GM12878 (cell line): ENCODE results near the gene BRD3. TPM values are rescaled to one million over a fixed set of nuclear protein-coding genes. Genes with fewer than 3 reads are reported as not detected.

Experiments
- ATAC-seq: fragments of 200-7000 bp; cut with Tn5 transposase; 3 replicates; pipeline ENCODE4 v1.9.1; 2020; ENCODE audit warnings: mild to moderate bottlenecking, moderate library complexity
- BruUV-seq: library from RNA; stranded (reverse); fragments of 400-500 nt; replicated peaks from 2 replicates; lab custom pipeline; 2021; lab: Mats Ljungman, UMichigan
- CTCF ChIA-PET: fragments of 300-600 bp; sonication (Branson Sonifier 250); formaldehyde crosslinking; extraction: SDS; loops from one replicate; lab custom pipeline; 2021; ENCODE audit warnings: inconsistent platforms; lab: Yijun Ruan, JAX
- POLR2A ChIA-PET: fragments of 350-600 bp; formaldehyde crosslinking; extraction: SDS; loops from one replicate; lab custom pipeline; 2021; ENCODE audit warnings: inconsistent platforms; lab: Charles Lee
- RAD21 ChIA-PET: fragments of 300-600 bp; sonication (Branson Sonifier 250); formaldehyde crosslinking; loops from one replicate; lab custom pipeline; 2023; ENCODE audit warnings: antibody characterized with exemption; ENCODE audit not compliant: unreplicated experiment; lab: Charles Lee
- SMC1A ChIA-PET: fragments of 300-600 bp; sonication (Branson Sonifier 250); formaldehyde crosslinking; loops from one replicate; lab custom pipeline; 2023; ENCODE audit not compliant: unreplicated experiment, uncharacterized antibody; lab: Charles Lee
- DNase-seq: peaks from one replicate; pipeline ENCODE4 v3.0.0-alpha.2; 2011; ENCODE audit warnings: low read depth, low spot score
- FAIRE-seq: peaks from 3 replicates; lab custom pipeline; 2011; peaks lifted over from hg19 to GRCh38; lab: Jason Lieb, UNC
- H2AFZ ChIP-seq: 2 replicates; pipeline ENCODE4 v1.6.0; 2011; ENCODE audit warnings: low read depth, low read length, control low read depth; ENCODE audit not compliant: control insufficient read depth
- H3K27ac ChIP-seq: 2 replicates; pipeline ENCODE4 v1.5.1; 2011; ENCODE audit warnings: control low read depth; ENCODE audit not compliant: control insufficient read depth, insufficient read depth
- H3K27me3 ChIP-seq, 2 experiments: replicated peaks in 1 of 2; 2 replicates each; pipeline versions ENCODE4 v1.6.0 to v1.6.1; 2011; ENCODE audit warnings: low read length in 1 of 2; ENCODE audit not compliant: control insufficient read depth in 2 of 2, insufficient read depth in 2 of 2
- H3K36me3 ChIP-seq, 2 experiments: 2 replicates each; pipeline ENCODE4 v1.5.1; 2011; ENCODE audit warnings: low read length in 1 of 2; ENCODE audit not compliant: control insufficient read depth in 2 of 2, insufficient read depth in 2 of 2
- H3K4me1 ChIP-seq: 2 replicates; pipeline ENCODE4 v1.6.1; 2011; ENCODE audit warnings: mild to moderate bottlenecking, low read length, moderate library complexity, mixed read lengths; ENCODE audit not compliant: control insufficient read depth, insufficient read depth
- H3K4me2 ChIP-seq: 2 replicates; pipeline ENCODE4 v1.6.0; 2011; ENCODE audit warnings: control low read depth; ENCODE audit not compliant: control insufficient read depth, insufficient read depth
- H3K4me3 ChIP-seq: fragments of 200-600 bp; sonication (generic); 2 replicates; pipeline ENCODE4 v1.5.1; 2016
- H3K79me2 ChIP-seq: 2 replicates; pipeline ENCODE4 v1.6.0; 2011; ENCODE audit warnings: low read length; ENCODE audit not compliant: control insufficient read depth, insufficient read depth
- H3K9ac ChIP-seq: 2 replicates; pipeline ENCODE4 v1.8.0; 2011; ENCODE audit warnings: low read length, control low read depth, mixed read lengths; ENCODE audit not compliant: control insufficient read depth, insufficient read depth
- H3K9me3 ChIP-seq: replicated peaks from 3 replicates; pipeline ENCODE4 v1.5.1; 2011; ENCODE audit warnings: mild to moderate bottlenecking, low read length; ENCODE audit not compliant: control insufficient read depth, insufficient read depth
- H4K20me1 ChIP-seq: 2 replicates; pipeline ENCODE4 v1.6.0; 2011; ENCODE audit not compliant: control insufficient read depth, insufficient read depth
- FOXK2 ChIP-seq: fragments of 450-650 bp; IDR thresholded peaks from 2 replicates; pipeline ENCODE4 v1.6.1; 2017; ENCODE audit warnings: mild to moderate bottlenecking, moderate library complexity
- RAD51 ChIP-seq: fragments of 450-650 bp; IDR thresholded peaks from 2 replicates; pipeline ENCODE4 v1.6.1; 2016; ENCODE audit warnings: moderate library complexity, mild to moderate bottlenecking, inconsistent platforms
- ZNF687 ChIP-seq: fragments of 450-650 bp; IDR thresholded peaks from 2 replicates; pipeline ENCODE4 v1.6.1; 2017; ENCODE audit warnings: mild to moderate bottlenecking, moderate library complexity
- WGBS: methylation state at CpG from one replicate; pipeline ENCODE4 v1.1.6; 2016; ENCODE audit warnings: low lambda C conversion rate; ENCODE audit not compliant: insufficient replicate concordance, insufficient coverage; ENCODE audit errors: missing lambda C conversion rate; 5-methylcytosine and 5-hydroxymethylcytosine counted together
- in situ Hi-C: fragments of 300-500 bp; cut with MboI; formaldehyde crosslinking; loops from 9 replicates; pipeline ENCODE4 v1.14.3; 2018; ENCODE audit warnings: mixed read lengths
- intact Hi-C: fragments of 100-400 bp; cut with micrococcal nuclease; formaldehyde crosslinking; loops from one replicate; pipeline ENCODE4 v1.14.2; 2022; ENCODE audit not compliant: unreplicated experiment
- polyA plus RNA-seq, 11 experiments: library from polyadenylated mRNA; depleted of rRNA in 4 of 11; unstranded in 6 of 11; stranded (reverse) in 5 of 11; fragments of >200 nt; fragmentation: Nextera tagmentation in 4 of 11; fragmentation: Illumina TruSeq in 1 of 11; extraction: Ambion mirVana in 4 of 11; extraction: Trizol in 1 of 11; gene quantifications; 1 replicate in 1 of 11; 2 replicates in 10 of 11; pipeline versions ENCODE4 v1.2.1 to v1.2.3, GENCODE V29; 2011 to 2016; ENCODE audit warnings: inconsistent platforms in 2 of 11, missing spikeins in 2 of 11, low read depth in 1 of 11
- total RNA-seq, 4 experiments: library from RNA; depleted of rRNA in 3 of 4; stranded (reverse); fragments of >200 nt in 3 of 4; fragmentation: Illumina TruSeq in 1 of 4; extraction: Trizol in 1 of 4; gene quantifications; 2 replicates each; pipeline versions ENCODE4 v1.2.1 to v1.2.3, GENCODE V29; 2013 to 2021
- TF ChIP-seq, protein P1 (sequence below): IDR thresholded peaks from 2 replicates; pipeline ENCODE4 v1.6.1; 2012; ENCODE audit warnings: low read depth, low read length, improper control_type of control experiment

BRD3 gene
- total and polyA plus RNA-seq, 10 of the 15 experiments (the other 5 are each of a cell fraction or from before 2014, with no cell fraction given): 0.53 to 20.8 (median 4.8) TPM

DNA sequence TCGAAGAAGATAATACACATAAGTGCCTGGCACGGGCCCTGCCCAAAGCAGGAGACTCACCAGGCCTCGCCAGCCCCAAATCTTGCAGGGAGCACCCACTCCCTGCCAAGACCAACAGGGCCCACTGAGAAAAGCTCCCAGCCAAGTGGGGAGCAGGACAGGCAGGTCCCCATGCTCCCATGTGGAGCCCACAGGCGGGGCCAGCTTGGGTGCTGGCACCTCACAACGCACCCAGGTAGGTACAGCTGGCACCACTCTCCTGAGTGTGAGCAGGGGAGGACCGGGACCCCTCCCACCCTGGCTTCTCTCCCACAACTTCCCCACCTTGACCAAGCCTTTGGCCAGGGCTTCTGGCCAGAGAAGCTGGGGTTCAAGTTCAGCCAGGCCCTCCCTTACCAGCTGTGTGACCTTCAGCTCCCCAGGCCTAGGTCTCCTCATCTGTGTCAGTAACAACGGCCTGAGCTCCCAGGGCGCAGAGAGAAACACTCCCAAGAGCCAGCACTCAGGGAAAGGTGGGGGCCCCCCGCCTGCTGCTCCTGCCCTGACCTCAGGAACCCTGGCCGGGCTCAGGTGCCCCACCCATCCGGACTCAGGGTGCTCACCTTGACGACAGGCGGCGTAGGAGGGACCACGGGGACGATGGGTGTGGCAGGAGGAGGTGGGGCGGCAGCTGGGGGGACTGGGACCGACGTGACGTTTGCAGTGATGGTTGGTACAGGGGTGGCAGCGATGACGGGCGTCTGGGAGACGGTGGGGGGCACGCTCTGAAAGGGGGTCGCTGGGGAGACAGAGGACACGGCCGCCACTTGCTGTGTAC lies 17.8 kb downstream of the BRD3 start:
- no peak overlapping the region for H2AFZ ChIP-seq
- CTCF ChIA-PET: no interaction called here
- TF ChIP-seq FOXK2: no peak
- no peak for TF ChIP-seq ZNF687
- TF ChIP-seq, protein P1, sequence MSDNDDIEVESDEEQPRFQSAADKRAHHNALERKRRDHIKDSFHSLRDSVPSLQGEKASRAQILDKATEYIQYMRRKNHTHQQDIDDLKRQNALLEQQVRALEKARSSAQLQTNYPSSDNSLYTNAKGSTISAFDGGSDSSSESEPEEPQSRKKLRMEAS: no peak
- TF ChIP-seq RAD51: no peak

More for the DNA sequence above, 17.8 kb downstream of the BRD3 start:
- no peaks in the 10 kb centered on the region for H3K9me3 ChIP-seq
- H3K4me1 ChIP-seq: no peaks in the 10 kb centered on the region
- ChIA-PET SMC1A (no interaction called here), RAD21 (no interaction called here), POLR2A (no interaction called here)
- no peaks in the 10 kb centered on the region for H4K20me1 ChIP-seq
- no peak overlapping the region for H3K4me3 ChIP-seq
- WGBS: 96% methylated on average over 27 of the region's 28 CpGs
- intact Hi-C loops (no loop called here), in situ Hi-C loops (no loop called here)
- H3K9ac ChIP-seq: no peak overlapping the region
- no peak overlapping the region for H3K4me2 ChIP-seq
- no peaks in the 10 kb centered on the region for H3K27me3 ChIP-seq
- no peak for FAIRE-seq
- DNase-seq: no peak
- no peak overlapping the region for H3K27ac ChIP-seq
- no peak for ATAC-seq
- H3K36me3 ChIP-seq: peaks cover 0 to 27% of the 10 kb centered on the region in 2 experiments; a peak in 3 of 4 replicates
- no TSS peak for BruUV-seq
- no peaks in the 10 kb centered on the region for H3K79me2 ChIP-seq
